ENCODE data around the gene ELOVL5.

DNA sequence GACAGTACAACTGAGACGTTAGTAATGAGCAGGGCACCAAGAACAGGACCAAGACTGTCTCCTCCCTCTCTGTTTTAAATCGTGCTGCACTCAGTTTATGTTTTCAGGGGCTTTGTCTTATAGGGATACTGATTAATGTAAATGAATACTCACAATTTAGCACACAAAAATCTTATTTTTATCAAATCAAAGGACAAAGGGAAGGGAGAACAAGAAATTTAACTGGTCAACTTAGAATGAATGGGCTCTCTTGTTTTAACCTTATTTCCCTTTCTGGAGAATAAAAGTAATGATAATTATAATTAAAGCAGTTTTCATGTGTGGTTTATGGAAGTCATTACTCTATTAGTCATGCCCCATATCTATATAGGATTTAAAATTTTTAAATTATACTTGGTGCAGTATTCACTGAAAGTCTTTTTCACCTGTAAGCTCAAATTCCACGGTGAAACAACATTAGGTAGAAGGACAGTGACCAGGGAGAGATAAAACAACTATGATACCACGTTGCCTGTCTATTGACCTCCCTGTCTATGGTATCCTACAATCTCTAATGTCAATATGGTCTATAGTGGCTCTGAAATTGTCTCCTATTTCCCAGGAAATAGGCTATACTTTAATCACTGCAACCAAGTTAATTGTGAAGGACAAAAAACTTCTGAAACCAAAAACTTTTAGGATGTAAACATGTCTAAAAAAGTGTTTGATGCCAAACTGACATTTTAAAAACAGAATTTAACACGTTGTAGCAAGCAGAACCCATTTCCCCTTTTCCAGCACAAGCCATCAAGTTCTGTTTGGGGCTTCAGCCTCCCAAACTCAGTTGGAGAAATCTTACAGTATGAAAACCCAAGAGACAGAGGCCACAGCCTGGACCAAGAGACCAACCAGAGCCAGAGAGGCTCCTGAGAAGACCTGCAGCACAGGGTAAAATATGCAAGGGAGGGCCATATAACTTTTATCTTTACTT is 15.0 kb downstream of the ELOVL5 start:
- TF ChIP-seq EP300 (IDR thresholded peaks at IDR 0.05; ENCODE audit: low read depth): no peak
- no peak for TF ChIP-seq POLR2AphosphoS5 (IDR thresholded peaks at IDR 0.05)
- TF ChIP-seq, protein P1, sequence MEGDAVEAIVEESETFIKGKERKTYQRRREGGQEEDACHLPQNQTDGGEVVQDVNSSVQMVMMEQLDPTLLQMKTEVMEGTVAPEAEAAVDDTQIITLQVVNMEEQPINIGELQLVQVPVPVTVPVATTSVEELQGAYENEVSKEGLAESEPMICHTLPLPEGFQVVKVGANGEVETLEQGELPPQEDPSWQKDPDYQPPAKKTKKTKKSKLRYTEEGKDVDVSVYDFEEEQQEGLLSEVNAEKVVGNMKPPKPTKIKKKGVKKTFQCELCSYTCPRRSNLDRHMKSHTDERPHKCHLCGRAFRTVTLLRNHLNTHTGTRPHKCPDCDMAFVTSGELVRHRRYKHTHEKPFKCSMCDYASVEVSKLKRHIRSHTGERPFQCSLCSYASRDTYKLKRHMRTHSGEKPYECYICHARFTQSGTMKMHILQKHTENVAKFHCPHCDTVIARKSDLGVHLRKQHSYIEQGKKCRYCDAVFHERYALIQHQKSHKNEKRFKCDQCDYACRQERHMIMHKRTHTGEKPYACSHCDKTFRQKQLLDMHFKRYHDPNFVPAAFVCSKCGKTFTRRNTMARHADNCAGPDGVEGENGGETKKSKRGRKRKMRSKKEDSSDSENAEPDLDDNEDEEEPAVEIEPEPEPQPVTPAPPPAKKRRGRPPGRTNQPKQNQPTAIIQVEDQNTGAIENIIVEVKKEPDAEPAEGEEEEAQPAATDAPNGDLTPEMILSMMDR (IDR thresholded peaks at IDR 0.05): no peak
